Measurements from ENCODE around the gene BHLHE41.

Gene BHLHE41

GRCh38 chr12:26134540-26134939 is 9.7 kb upstream of the BHLHE41 start:
- DNase-seq (ENCODE audit: low spot score), result no peak

- DNase-seq (ENCODE audit: low spot score), result no peak
These were observed 8.7 kb upstream of the BHLHE41 start for GRCh38 chr12:26133521-26133920.

GRCh38 chr12:26132866-26133265 is 8.0 kb upstream of the BHLHE41 start:
- DNase-seq (ENCODE audit: low spot score), result no peak

GRCh38 chr12:26131936-26132335 is 7.1 kb upstream of the BHLHE41 start:
- DNase-seq (ENCODE audit: low spot score), result no peak

GRCh38 chr12:26130728-26131127 is 5.9 kb upstream of the BHLHE41 start:
- peak; percentile 66 for DNase-seq (ENCODE audit: low spot score)

- DNase-seq (ENCODE audit: low spot score), result no peak
These were observed 3.3 kb upstream of the BHLHE41 start for GRCh38 chr12:26128168-26128567.

- DNase-seq (ENCODE audit: low spot score), result no peak
These were observed 2.6 kb upstream of the BHLHE41 start for GRCh38 chr12:26127404-26127803.

GRCh38 chr12:26126340-26127284 is 1.8 kb upstream of the BHLHE41 start:
- peak; percentile 56 for DNase-seq (ENCODE audit: low spot score)

GRCh38 chr12:26125400-26126339 is 833 bp upstream of the BHLHE41 start:
- DNase-seq (ENCODE audit: low spot score), result peak; percentile 48

- DNase-seq (ENCODE audit: low spot score), result no peak
These were observed 1.3 kb downstream of the BHLHE41 start for GRCh38 chr12:26123482-26123980.

GRCh38 chr12:26122681-26123481 is 2.0 kb downstream of the BHLHE41 start:
- no peak for DNase-seq (ENCODE audit: low spot score)

GRCh38 chr12:26122061-26122680 is 2.7 kb downstream of the BHLHE41 start:
- DNase-seq (ENCODE audit: low spot score), result peak; percentile 39

GRCh38 chr12:26121323-26122060 is 3.3 kb downstream of the BHLHE41 start:
- peak; percentile 33 for DNase-seq (ENCODE audit: low spot score)

- DNase-seq (ENCODE audit: low spot score), result no peak
These were observed 4.1 kb downstream of the BHLHE41 start for GRCh38 chr12:26120561-26121274.

GRCh38 chr12:26119391-26119989 is 5.3 kb downstream of the BHLHE41 start:
- DNase-seq (ENCODE audit: low spot score), result no peak

GRCh38 chr12:26118308-26118707 is 6.5 kb downstream of the BHLHE41 start:
- DNase-seq (ENCODE audit: low spot score), result peak; percentile 39

GRCh38 chr12:26116829-26117715 is 7.8 kb downstream of the BHLHE41 start:
- DNase-seq (ENCODE audit: low spot score), result no peak

GRCh38 chr12:26114720-26115401 is 10.0 kb downstream of the BHLHE41 start:
- no peak for DNase-seq (ENCODE audit: low spot score)
